GM18868 (cell line): ENCODE measurements around the gene ACTN4.
"Not testable (repeated sequence)": the region's sequence is repeated elsewhere in the genome, so short reads cannot be mapped to it uniquely, and the experiment has no call there.

ENCODE experiments used
- ATAC-seq: cut with Tn5 transposase; IDR thresholded peaks from one replicate; pipeline ENCODE4 v1.9.1; 2021; ENCODE audit warnings: mild to moderate bottlenecking, moderate library complexity; ENCODE audit not compliant: unreplicated experiment

ACTN4 gene

DNA sequence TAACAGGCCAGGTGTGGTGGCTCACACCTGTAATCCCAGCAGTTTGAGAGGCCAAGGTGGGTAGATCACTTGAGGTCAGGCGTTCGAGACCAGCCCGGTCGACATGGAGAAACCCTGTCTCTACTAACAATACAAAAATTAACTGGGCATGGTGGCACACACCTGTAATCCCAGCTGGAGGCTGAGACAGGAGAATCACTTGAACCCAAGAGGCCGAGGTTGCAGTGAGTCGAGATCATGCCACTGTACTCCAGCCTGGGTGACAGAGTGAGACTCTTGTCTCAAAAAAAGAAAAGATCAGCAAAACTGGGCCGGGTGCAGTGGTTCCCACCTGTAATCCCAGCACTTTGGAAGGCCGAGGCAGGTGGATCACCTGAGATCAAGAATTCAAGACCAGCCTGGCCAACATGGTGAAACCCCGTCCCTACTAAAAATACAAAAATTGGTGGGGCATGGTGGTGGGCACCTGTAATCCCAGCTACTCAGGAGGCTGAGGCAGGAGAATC, 114.5 kb downstream of the ACTN4 start:
- not testable (repeated sequence) for ATAC-seq

DNA sequence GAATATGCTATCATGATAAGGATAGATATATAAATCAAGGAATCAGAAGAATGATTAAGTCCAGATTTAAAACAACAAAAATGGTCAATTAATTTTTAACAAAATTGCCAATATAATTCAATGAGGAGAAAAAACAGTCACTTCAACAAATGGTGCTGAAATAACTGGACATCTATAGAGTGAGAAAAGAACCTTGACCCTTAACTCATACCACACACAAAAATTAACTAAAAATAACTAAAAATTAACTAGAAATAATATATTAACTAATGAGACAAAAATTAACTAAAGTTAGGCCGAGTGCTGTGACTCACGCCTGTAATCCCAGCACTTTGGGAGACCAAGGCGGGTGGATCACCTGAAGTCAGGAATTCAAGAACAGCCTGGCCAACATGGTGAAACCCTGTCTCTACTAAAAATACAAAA, 116.4 kb downstream of the ACTN4 start:
- no peak for ATAC-seq

DNA sequence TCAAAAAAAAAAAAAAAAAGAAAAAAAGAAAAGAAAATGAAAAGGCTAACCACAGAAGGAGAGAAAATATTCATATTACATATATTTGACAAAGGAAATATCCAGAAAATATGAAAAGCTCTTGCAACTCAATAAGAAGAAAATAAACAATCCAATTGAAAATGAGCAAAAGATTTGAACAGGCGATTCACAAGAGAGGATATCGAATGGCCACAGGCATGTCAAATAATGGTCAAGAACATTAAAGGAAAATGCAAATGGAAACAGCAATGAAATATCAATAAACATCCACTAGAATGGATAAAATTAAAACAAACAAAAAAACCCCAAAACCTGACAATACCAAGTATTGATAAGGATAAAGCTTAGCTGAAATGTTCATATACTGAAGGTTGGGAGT, 117.8 kb downstream of the ACTN4 start:
- ATAC-seq = no peak

DNA sequence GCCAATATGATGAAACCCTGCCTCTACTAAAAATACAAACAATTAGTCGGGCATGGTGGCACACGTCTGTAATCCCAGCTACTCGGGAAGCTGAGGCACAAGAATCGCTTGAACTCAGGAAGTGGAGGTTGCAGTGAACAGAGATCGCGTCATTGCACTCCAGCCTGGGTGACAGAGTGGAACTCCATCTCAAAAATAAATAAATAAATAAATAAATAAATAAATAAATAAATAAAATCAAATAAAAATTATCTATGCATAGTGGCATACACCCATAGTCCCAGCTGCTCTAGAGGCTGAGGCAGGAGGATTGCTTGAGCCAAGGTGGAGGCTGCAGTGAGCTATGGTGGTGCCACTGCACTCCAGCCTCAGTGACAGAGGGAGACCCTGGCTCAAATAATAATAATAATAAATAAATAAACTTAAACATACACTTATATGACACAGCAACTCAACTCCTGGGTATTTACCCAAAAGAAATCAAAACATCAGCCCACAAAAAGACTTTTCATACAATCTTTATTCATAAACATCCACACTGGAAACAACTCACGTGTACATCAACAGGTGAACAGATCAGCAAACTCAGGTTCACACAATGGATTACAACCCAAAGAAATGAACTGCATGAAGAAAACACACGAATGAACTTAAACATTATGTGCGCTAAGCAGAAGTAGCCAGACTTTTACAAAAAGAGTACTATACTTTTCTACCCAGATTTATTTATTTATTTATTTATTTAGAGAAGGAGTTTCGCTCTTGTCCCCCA, 119.0 kb downstream of the ACTN4 start:
- ATAC-seq = no peak

DNA sequence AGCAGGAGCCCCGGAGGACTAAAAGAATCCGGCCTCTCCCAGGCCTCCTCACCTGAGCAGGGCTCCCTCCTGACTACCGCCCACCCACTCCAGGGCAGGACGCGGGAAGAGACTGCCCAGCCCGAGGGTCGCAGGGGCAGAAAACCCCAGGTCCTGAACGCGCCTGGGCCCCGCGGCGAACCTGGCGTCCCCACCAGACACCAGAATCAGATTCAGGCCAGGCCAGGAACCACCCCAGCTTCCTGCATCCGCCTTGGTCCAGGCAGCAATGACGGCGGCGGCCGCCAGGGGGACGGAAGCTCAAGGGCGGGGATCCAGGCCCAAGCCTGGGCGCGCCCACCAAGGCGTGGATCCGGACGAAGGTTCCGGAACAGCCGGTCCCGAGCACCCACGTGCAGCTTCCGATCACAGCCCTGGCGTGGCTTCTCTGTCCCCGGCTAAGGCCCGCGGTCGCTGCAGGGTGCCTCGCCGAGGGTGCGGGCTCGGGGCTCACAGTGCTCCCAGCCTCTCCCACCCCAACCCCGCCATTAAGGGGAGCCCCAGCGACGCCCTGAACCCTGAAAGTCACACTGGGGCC, 122.3 kb downstream of the ACTN4 start:
- peak; percentile 71 for ATAC-seq

DNA sequence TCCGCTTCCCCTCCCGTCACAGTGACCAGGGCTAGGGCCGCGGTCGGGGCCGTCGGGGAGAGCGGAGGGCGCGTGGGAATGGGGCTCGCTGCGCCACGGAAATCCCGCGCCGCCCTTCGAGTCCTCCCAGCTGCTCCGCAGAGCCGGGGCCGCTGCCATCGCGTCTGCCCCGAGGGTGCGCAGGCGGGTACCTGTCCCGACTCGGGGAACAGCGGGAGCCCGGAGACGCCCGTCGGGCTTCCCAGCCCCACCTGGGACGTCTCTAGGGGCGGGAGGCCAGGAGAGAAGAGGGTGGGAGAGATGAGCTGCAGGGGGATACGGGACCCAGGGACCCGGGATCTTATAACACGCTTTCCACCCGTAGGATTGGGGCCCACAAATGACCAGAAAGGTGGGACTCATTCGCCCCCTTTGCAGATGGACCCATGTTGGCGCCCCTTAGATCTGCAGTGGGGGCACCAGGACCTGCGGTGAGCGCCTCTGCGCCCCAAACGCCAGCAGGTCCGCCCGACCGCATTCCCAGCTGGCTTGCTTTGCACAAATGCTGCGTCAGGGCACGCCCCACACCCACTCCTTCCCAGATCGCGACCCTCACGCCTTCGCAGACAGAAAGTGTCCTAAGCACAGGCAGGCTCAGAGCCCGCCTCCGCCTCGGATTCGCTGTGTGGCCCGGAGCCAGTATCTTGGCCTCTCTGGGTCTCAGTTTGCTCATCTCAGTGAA, 122.9 kb downstream of the ACTN4 start:
- peak; percentile 22 for ATAC-seq

DNA sequence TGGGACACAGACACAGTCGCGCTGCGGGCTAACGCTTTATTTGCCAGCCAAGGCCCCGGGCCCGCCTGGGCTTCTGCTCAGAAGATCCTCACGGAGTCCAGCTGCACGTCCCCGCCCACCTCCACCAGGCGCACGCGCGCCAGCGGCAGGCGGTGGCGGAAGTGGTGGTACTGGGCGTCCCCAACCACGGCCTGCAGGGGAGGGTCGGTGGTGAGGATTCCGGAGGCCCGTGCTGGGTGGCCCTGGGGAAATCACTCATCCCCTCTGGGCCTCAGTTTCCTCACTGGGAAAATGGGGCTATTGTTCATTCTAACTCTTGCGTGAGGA, 123.5 kb downstream of the ACTN4 start:
- peak; percentile 69 for ATAC-seq

DNA sequence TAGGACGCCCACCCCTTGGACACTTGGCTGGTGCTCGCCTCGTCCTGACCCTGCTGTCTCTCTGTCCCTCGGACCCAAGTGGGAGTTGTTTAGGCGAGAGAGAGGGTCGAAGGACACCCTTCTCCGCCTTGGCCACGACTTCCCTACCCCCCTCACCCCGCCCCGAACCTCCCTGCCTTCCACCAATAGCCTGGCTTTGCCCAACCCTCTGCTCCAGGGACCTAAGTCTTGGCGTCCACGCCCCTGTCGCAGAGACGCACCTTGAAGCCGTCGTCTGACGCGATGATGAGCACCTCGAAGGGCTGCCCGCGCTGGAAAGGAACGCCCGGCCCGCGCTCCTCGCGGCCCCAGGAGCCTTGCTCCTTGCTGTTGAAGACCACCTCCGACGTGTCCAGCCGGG, 124.1 kb downstream of the ACTN4 start:
- ATAC-seq = not testable (repeated sequence)

DNA sequence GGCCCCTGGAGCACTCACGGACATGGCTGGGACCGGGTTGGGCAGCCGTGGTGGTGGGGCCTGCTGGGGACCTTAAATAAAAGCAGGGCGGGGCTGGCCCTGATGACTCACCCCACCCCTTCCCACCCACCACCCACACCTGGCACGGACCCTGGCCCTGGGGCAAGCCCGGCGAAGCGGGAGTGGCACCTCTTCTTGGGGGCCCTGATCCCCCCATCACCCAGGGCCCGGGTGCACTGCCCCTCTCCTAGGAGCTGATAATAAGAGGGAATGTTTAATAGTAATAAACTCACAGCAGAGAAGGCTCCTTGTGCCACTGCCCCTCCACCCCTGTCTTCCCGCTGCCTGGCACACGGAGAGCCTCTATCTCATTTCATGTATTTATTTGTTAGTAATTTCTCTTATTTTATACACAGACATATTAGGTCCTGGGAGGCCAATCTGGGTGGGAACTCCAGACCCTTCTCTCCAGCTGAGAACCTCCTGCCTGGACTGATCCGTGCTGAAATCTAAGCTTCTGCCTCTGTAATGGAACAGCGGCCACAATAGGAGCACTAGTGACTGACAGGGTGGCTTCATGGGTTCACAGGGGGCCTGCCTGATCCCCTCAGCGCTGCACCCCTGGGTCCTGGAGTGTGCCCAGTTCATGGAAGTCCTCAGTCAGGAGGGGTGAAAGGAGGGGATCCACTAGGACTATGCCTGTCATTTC, 126.2 kb downstream of the ACTN4 start, which contains the start of gene LGALS7:
TSS of gene LGALS7 (minus strand) at position 49 of the 709 bp plus-strand sequence. CDS start at position 24, 25 bp downstream.
- no peak for ATAC-seq

DNA sequence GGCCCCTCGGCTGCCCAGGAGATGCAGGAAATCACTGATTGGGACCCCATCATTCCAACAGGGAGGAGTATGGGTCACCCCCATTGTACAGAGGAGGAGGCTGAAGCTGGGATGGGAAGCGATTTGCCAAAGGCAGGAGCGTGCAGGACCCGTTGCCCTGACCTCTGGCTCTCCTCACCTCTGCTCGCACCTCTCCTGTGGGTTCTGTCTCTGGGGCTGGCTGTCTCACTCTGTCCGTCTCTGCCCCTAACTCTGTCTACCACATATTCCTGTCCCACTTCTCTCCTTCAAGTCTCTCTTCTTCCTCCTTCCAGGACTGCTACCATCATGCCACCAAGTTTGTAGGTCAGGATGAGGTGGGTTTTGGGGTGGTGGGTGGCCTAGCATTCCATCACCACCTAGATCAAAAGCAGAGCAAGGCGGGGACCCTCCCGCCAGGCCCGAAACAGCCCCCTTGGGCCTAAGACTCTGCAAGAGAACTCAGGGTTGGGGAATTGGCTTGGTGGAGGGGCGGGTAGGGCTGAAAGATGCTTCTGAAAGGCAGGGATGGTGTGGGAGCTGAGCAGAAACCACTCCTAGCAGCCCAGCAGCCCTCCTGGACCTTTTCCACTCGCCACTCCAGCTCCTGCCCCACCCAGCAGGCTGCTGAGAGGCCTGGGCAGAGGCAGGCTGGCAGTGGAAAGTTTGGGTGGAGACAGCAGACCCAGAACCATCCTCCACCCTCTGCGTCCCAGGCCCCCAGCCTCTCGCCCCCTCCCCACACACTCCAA, 126.9 kb downstream of the ACTN4 start:
- ATAC-seq = no peak

DNA sequence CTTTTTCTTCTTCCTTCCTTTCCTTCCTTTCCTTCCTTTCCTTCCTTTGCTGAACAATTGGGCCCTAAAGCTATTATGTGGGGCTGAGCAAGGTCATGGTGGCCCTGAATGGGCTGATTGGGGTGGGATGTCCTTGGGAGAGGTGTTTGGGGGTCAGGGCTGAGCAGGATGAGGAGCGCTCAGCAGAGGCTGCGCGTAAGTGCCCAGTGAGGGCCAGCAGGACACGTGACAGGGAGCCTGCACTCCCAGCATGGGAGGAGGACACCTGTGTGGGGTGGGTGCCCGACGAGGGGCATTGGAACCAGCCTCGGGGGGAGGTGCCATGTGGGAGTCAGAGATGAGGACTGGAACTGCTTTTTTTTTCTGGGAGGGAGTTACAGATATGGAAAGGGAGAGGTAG, 131.3 kb downstream of the ACTN4 start:
- no peak for ATAC-seq

DNA sequence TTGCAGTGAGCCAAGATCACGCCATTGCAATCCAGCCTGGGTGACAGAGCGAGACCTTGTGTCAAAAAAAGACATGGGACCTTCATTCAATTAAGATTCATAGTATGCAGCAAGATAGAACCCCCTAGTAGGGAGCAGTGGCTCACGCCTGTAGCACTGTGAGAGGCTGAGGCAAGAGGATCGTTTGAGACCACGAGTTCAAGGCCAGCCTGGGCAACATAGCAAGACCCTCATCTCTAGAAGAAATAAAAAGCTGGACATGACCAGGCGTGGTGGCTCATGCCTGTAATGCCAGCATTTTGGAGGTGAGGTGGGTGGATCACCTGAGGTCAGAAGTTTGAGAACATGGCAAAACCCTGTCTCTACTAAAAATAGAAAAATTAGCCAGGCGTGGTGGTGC, 133.0 kb downstream of the ACTN4 start:
- ATAC-seq = no peak

DNA sequence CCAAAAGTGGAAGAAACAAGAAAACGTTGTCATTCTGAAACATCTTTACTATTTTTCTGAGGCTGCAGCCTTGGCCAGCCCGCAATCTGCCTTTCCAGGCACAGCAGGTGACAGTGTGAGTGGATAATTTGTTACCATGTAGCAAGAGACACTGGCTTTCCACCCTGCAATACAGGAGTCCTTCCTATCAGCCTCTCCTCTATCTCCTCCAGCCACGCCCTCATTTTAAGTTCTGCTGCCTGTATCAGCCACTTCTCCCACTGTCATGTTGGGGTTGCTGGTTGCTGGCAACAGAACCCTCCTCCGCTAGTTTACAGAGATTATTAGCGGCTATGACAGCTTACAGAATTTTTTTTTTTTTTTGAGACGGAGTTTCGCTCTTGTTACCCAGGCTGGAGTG, 133.6 kb downstream of the ACTN4 start:
- ATAC-seq = no peak
